ENCODE results near the gene PADI4. TPM values are rescaled to one million over a fixed set of nuclear protein-coding genes. Genes with fewer than 3 reads are reported as not detected.

Gene PADI4
- total and polyA plus RNA-seq, 2 of the 4 experiments (the other 2 are of a cell fraction) = not detected

GRCh38 chr1:17335821-17336710 lies 28.1 kb downstream of the PADI4 start:
- Histone ChIP-seq H2AK5ac (ENCODE audit: low read depth, low read length) (no peak overlapping the region), H3K36me3 (ENCODE audit: control insufficient read depth, insufficient read depth, low read length) (no peaks in the 10 kb centered on the region), H3K9me1 (ENCODE audit: insufficient read depth, low read length) (no peaks in the 10 kb centered on the region), H3K4me1 (ENCODE audit: control insufficient read depth, insufficient read depth, low read length) (no peaks in the 10 kb centered on the region), H3K18ac (ENCODE audit: low read depth, low read length) (no peak overlapping the region), H2BK120ac (ENCODE audit: low read depth, low read length) (no peak overlapping the region), H3K4me2 (ENCODE audit: low read depth, low read length) (no peak overlapping the region), H3K27me3 (ENCODE audit: control insufficient read depth, insufficient read depth, low read length) (peaks cover 18% of the 10 kb centered on the region), H4K20me1 (ENCODE audit: insufficient read depth, low read length) (no peaks in the 10 kb centered on the region), H2BK20ac (ENCODE audit: low read depth, low read length) (no peak overlapping the region), H2BK5ac (ENCODE audit: low read depth, low read length, poor library complexity, severe bottlenecking) (no peak overlapping the region), H2BK15ac (ENCODE audit: low read depth, low read length) (no peak overlapping the region), H4K5ac (ENCODE audit: low read depth, low read length) (no peak overlapping the region), H3K56ac (ENCODE audit: extremely low read depth, insufficient read depth, low read length) (no peak overlapping the region), H3K79me1 (ENCODE audit: low read depth in 1 of 2, low read length in 2 of 2) (no peaks in the 10 kb centered on the region), H3K4ac (ENCODE audit: low read depth, low read length) (no peak overlapping the region), H2AK9ac (replicated peaks; ENCODE audit: low read depth, low read length, poor library complexity) (peak overlapping the region; percentile 28), H4K91ac (ENCODE audit: insufficient read depth, low read depth, low read length) (no peak overlapping the region), H3K14ac (replicated peaks; ENCODE audit: low read depth, low read length) (no peak overlapping the region), H3K4me3 (ENCODE audit: insufficient read depth, low read depth, low read length) (no peak overlapping the region), H4K8ac (ENCODE audit: low read depth in 2 of 2, low read length in 2 of 2) (no peak overlapping the region), H3K27ac (ENCODE audit: insufficient read depth, low read length) (no peak overlapping the region), H3K23ac (ENCODE audit: low read depth, low read length) (no peak overlapping the region), H2AFZ (replicated peaks; ENCODE audit: low read length, poor library complexity) (peak overlapping the region; percentile 63), H3K9me3 (ENCODE audit: control insufficient read depth, insufficient read depth, low read length) (no peaks in the 10 kb centered on the region), H3K9ac (ENCODE audit: low read depth, low read length) (no peak overlapping the region)
- in situ Hi-C loops (cut with MboI; ENCODE audit: low sequenced_read_pairs) (loop anchor here (5.0 kb wide), 1 partner anchor 209 kb away; no protein-coding TSS in a partner anchor), intact Hi-C loops (cut with micrococcal nuclease) (loop anchor here (1.0 kb wide), 2 partner anchors 211 to 277 kb away; no protein-coding TSS in a partner anchor), dilution Hi-C loops (cut with HindIII; ENCODE audit: low sequenced_read_pairs, unreplicated experiment) (no loop called here)
- CTCF ChIA-PET = interaction anchor here (1.9 kb wide), 1 partner anchor 9 kb away, joined by 4 read pairs; no protein-coding TSS in a partner anchor
- ATAC-seq (ENCODE audit: low read depth) (peak; percentile 84), DNase-seq (peak; percentile 41)
- BruUV-seq (replicated peaks) = no TSS peak
- 39% methylated on average over 3 of the region's 20 CpGs; no CpG with 5 or more reads in 1 of the 2 experiments for WGBS, 2 experiments (ENCODE audit: extremely low coverage in 2 of 2, insufficient read length in 1 of 2)
- POLR2A ChIA-PET (ENCODE audit: unreplicated experiment) = no interaction called here
- TF ChIP-seq CHD1 (IDR thresholded peaks at IDR 0.05; ENCODE audit: low read depth, low read length) (no peak), ELK1 (IDR thresholded peaks at IDR 0.05; ENCODE audit: borderline replicate concordance, low read depth, low read length) (no peak), POLR2A (IDR thresholded peaks at IDR 0.05; ENCODE audit: low read depth, low read length) (no peak), CTCF (conservative IDR thresholded peaks at IDR 0.05; ENCODE audit: low read depth, low read length) (peak; percentile 79), SMC3 (IDR thresholded peaks at IDR 0.05; ENCODE audit: low read depth, low read length) (peak; percentile 90), USF2 (IDR thresholded peaks at IDR 0.05; ENCODE audit: low read depth, low read length) (no peak), MAFK (IDR thresholded peaks at IDR 0.05; ENCODE audit: low read depth, low read length) (no peak), RCOR1 (IDR thresholded peaks at IDR 0.05; ENCODE audit: insufficient replicate concordance, low read length) (no peak), BHLHE40 (IDR thresholded peaks at IDR 0.05; ENCODE audit: low read depth, low read length) (no peak), CEBPB (IDR thresholded peaks at IDR 0.05; ENCODE audit: low read depth, low read length) (no peak), NFE2L2 (IDR thresholded peaks at IDR 0.05; ENCODE audit: low read depth, low read length) (no peak), MAZ (IDR thresholded peaks at IDR 0.05; ENCODE audit: borderline replicate concordance, low read depth, low read length) (no peak), RAD21 (IDR thresholded peaks at IDR 0.05; ENCODE audit: low read length) (peak; percentile 71), MXI1 (IDR thresholded peaks at IDR 0.05; ENCODE audit: borderline replicate concordance, low read depth, low read length) (no peak)

All from IMR-90 (cell line).